DMS79 (cell line): ENCODE results near the gene ENO1.

ENCODE experiments used
- DNase-seq: peaks from one replicate; lab custom pipeline; 2025; lab: John Stamatoyannopoulos, UW

Gene ENO1

GRCh38 chr1:8813016-8813763 is 65.3 kb downstream of the ENO1 start:
- DNase-seq: no peak

- no peak for DNase-seq
Measured at GRCh38 chr1:8812081-8812480, 66.4 kb downstream of the ENO1 start.
